HEK293 (cell line): ENCODE measurements around the gene CYP2C9.

ENCODE experiments used
- CTCF ChIA-PET: fragments of 350-600 bp; formaldehyde crosslinking; extraction: SDS; loops from one replicate; lab custom pipeline; 2021; ENCODE audit warnings: antibody characterized with exemption; lab: Yijun Ruan, JAX
- POLR2A ChIA-PET: fragments of 300-600 bp; formaldehyde crosslinking; extraction: SDS; loops from one replicate; lab custom pipeline; 2020; ENCODE audit warnings: antibody characterized with exemption, inconsistent platforms; lab: Yijun Ruan, JAX
- H3K27ac ChIP-seq: fragments of 200-500 bp; sonication (Bioruptor generic); 2 replicates; pipeline ENCODE4 v1.5.1; 2014; ENCODE audit warnings: low read depth, low read length, control low read depth, inconsistent platforms; ENCODE audit errors: extremely low read depth
- H3K36me3 ChIP-seq, 2 experiments: fragments of 200-500 bp in 1 of 2; sonication (Bioruptor generic) in 1 of 2; 1 replicate in 1 of 2; 2 replicates in 1 of 2; pipeline ENCODE4 v1.5.1; 2014 to 2017; ENCODE audit warnings: inconsistent platforms in 2 of 2, low read length in 2 of 2; ENCODE audit not compliant: control insufficient read depth in 2 of 2, insufficient read depth in 1 of 2
- H3K4me1 ChIP-seq: fragments of 200-500 bp; sonication (Bioruptor generic); 2 replicates; pipeline ENCODE4 v1.5.1; 2014; ENCODE audit warnings: mild to moderate bottlenecking, low read length, inconsistent platforms; ENCODE audit not compliant: control insufficient read depth, insufficient read depth
- H3K4me3 ChIP-seq: 2 replicates; pipeline ENCODE4 v1.5.1; 2011; ENCODE audit warnings: low read depth, mild to moderate bottlenecking, control low read depth, low read length, moderate library complexity
- H3K9me3 ChIP-seq: fragments of 200-500 bp; sonication (Bioruptor generic); 2 replicates; pipeline ENCODE4 v1.5.1; 2014; ENCODE audit warnings: low read depth, low read length, inconsistent platforms; ENCODE audit not compliant: control insufficient read depth, insufficient read depth
- BCL11A ChIP-seq: fragments of 450-650 bp; formaldehyde crosslinking; IDR thresholded peaks from 2 replicates; pipeline ENCODE4 v1.5.1; 2016; ENCODE audit warnings: low read depth, missing biosample characterization, missing genetic modification characterization
- GLIS2 ChIP-seq: fragments of 450-650 bp; formaldehyde crosslinking; IDR thresholded peaks from 2 replicates; pipeline ENCODE4 v1.5.1; 2016; ENCODE audit warnings: missing biosample characterization, missing genetic modification characterization
- MYNN ChIP-seq: fragments of 450-650 bp; formaldehyde crosslinking; IDR thresholded peaks from 2 replicates; pipeline ENCODE4 v1.5.1; 2016; ENCODE audit warnings: missing biosample characterization, missing genetic modification characterization, borderline replicate concordance
- MZF1 ChIP-seq: fragments of 450-650 bp; formaldehyde crosslinking; IDR thresholded peaks from 2 replicates; pipeline ENCODE4 v1.5.1; 2017; ENCODE audit warnings: missing biosample characterization, missing genetic modification characterization, borderline replicate concordance
- PRDM1 ChIP-seq: fragments of 450-650 bp; formaldehyde crosslinking; IDR thresholded peaks from 2 replicates; pipeline ENCODE4; 2016; ENCODE audit warnings: missing biosample characterization, missing genetic modification characterization
- SALL2 ChIP-seq: fragments of 450-650 bp; formaldehyde crosslinking; IDR thresholded peaks from 2 replicates; pipeline ENCODE4 v1.5.0; 2017; ENCODE audit warnings: missing biosample characterization, mild to moderate bottlenecking, missing genetic modification characterization, borderline replicate concordance
- ZBTB21 ChIP-seq: fragments of 450-650 bp; formaldehyde crosslinking; IDR thresholded peaks from 2 replicates; pipeline ENCODE4 v1.5.1; 2017; ENCODE audit warnings: missing biosample characterization, missing genetic modification characterization
- ZBTB48 ChIP-seq: fragments of 450-650 bp; formaldehyde crosslinking; IDR thresholded peaks from 2 replicates; pipeline ENCODE4 v1.5.1; 2016; ENCODE audit warnings: missing biosample characterization, missing genetic modification characterization
- ZBTB8A ChIP-seq: fragments of 450-650 bp; formaldehyde crosslinking; IDR thresholded peaks from 2 replicates; pipeline ENCODE4 v1.5.1; 2016; ENCODE audit warnings: missing biosample characterization, missing genetic modification characterization
- ZFP37 ChIP-seq: fragments of 450-650 bp; formaldehyde crosslinking; IDR thresholded peaks from 2 replicates; pipeline ENCODE4 v1.5.1; 2016; ENCODE audit warnings: missing biosample characterization, missing genetic modification characterization
- ZFP41 ChIP-seq: fragments of 450-650 bp; formaldehyde crosslinking; IDR thresholded peaks from 2 replicates; pipeline ENCODE4 v1.5.1; 2016; ENCODE audit warnings: missing biosample characterization, missing genetic modification characterization, borderline replicate concordance
- ZNF2 ChIP-seq: fragments of 450-650 bp; formaldehyde crosslinking; IDR thresholded peaks from 2 replicates; pipeline ENCODE4 v1.5.1; 2016; ENCODE audit warnings: missing biosample characterization, missing genetic modification characterization
- ZNF214 ChIP-seq: fragments of 450-650 bp; formaldehyde crosslinking; IDR thresholded peaks from 2 replicates; pipeline ENCODE4 v1.5.1; 2017; ENCODE audit warnings: missing biosample characterization, mild to moderate bottlenecking, missing genetic modification characterization, borderline replicate concordance
- ZNF433 ChIP-seq: fragments of 450-650 bp; formaldehyde crosslinking; IDR thresholded peaks from 2 replicates; pipeline ENCODE4 v1.5.1; 2016; ENCODE audit warnings: missing biosample characterization, missing genetic modification characterization, low read depth
- ZNF558 ChIP-seq: fragments of 450-650 bp; formaldehyde crosslinking; IDR thresholded peaks from 2 replicates; pipeline ENCODE4 v1.5.1; 2016; ENCODE audit warnings: missing biosample characterization, missing genetic modification characterization
- ZNF561 ChIP-seq: fragments of 450-650 bp; IDR thresholded peaks from 2 replicates; pipeline ENCODE4 v1.5.1; 2018; ENCODE audit warnings: missing biosample characterization, missing genetic modification characterization, borderline replicate concordance
- ZNF623 ChIP-seq: fragments of 450-650 bp; formaldehyde crosslinking; IDR thresholded peaks from 2 replicates; pipeline ENCODE4 v1.5.1; 2016; ENCODE audit warnings: missing biosample characterization, missing genetic modification characterization
- ZNF624 ChIP-seq: fragments of 450-650 bp; formaldehyde crosslinking; IDR thresholded peaks from 2 replicates; pipeline ENCODE4 v1.5.1; 2017; ENCODE audit warnings: missing biosample characterization, missing genetic modification characterization
- ZNF629 ChIP-seq: fragments of 450-650 bp; formaldehyde crosslinking; IDR thresholded peaks from 2 replicates; pipeline ENCODE4 v1.5.1; 2017; ENCODE audit warnings: missing biosample characterization, missing genetic modification characterization
- ZSCAN16 ChIP-seq: fragments of 450-650 bp; formaldehyde crosslinking; IDR thresholded peaks from 2 replicates; pipeline ENCODE4 v1.5.1; 2016; ENCODE audit warnings: missing biosample characterization, missing genetic modification characterization
- ZSCAN23 ChIP-seq: fragments of 450-650 bp; formaldehyde crosslinking; IDR thresholded peaks from 2 replicates; pipeline ENCODE4 v1.5.1; 2016; ENCODE audit warnings: missing biosample characterization, missing genetic modification characterization
- ZXDB ChIP-seq: fragments of 450-650 bp; formaldehyde crosslinking; IDR thresholded peaks from 2 replicates; pipeline ENCODE4 v1.5.1; 2016; ENCODE audit warnings: missing biosample characterization, missing genetic modification characterization
- TF ChIP-seq, protein P1 (sequence below): fragments of 450-650 bp; formaldehyde crosslinking; IDR thresholded peaks from 2 replicates; pipeline ENCODE4 v1.5.1; 2016; ENCODE audit warnings: missing biosample characterization, missing genetic modification characterization
- TF ChIP-seq, protein P2 (sequence below): fragments of 450-650 bp; formaldehyde crosslinking; IDR thresholded peaks from 2 replicates; pipeline ENCODE4 v1.5.1; 2016; ENCODE audit warnings: missing biosample characterization, missing genetic modification characterization, borderline replicate concordance
- TF ChIP-seq, protein P3 (sequence below): fragments of 450-650 bp; formaldehyde crosslinking; IDR thresholded peaks from 2 replicates; pipeline ENCODE4 v1.5.1; 2016; ENCODE audit warnings: missing biosample characterization, missing genetic modification characterization, low read depth
- TF ChIP-seq, protein P4 (sequence below): fragments of 450-650 bp; formaldehyde crosslinking; conservative IDR thresholded peaks from 2 replicates; pipeline ENCODE4 v1.5.1; 2016; ENCODE audit warnings: low read depth, missing biosample characterization, missing genetic modification characterization

Gene CYP2C9

DNA sequence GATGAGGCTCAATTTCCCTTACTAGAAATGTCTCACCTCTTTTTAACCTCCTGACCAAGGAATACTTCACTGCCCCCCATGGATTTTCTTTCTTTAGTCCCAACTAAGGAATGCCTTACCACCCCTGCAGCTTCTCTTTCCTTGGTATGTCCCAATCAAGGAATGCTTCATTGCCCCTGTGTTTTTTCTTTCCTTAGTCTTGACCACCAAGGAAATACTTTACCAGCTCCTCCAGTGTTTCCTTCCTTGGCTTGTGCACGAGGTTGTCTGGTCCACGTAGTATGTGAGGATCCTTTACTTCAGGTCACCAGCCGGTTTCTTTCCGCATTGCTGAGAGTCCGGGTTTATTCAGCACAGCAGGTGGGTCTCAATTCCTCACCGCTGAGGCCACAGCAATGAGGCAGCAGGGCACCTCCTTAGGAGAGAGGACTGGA lies 59.3 kb downstream of the CYP2C9 start:
- H3K27ac ChIP-seq = no peak overlapping the region
- no peak overlapping the region for H3K4me3 ChIP-seq
- POLR2A ChIA-PET = no interaction called here
- no peaks in the 10 kb centered on the region for H3K4me1 ChIP-seq
- no peaks in the 10 kb centered on the region for H3K36me3 ChIP-seq
- TF ChIP-seq MZF1 (tag by site-specific recombination) (no peak), ZNF624 (tag by site-specific recombination) (no peak), ZNF214 (tag by site-specific recombination) (no peak), ZBTB48 (tag by site-specific recombination) (no peak), ZFP37 (no peak), ZNF623 (tag by site-specific recombination) (no peak), ZSCAN23 (tag by site-specific recombination) (no peak), GLIS2 (tag by site-specific recombination) (no peak), ZXDB (tag by site-specific recombination) (no peak), ZNF433 (tag by site-specific recombination) (no peak), ZNF558 (tag by site-specific recombination) (no peak), BCL11A (tag by site-specific recombination) (no peak), ZNF561 (tag by site-specific recombination) (no peak), PRDM1 (tag by site-specific recombination) (no peak), SALL2 (no peak), ZSCAN16 (tag by site-specific recombination) (no peak)
- TF ChIP-seq, protein P1, sequence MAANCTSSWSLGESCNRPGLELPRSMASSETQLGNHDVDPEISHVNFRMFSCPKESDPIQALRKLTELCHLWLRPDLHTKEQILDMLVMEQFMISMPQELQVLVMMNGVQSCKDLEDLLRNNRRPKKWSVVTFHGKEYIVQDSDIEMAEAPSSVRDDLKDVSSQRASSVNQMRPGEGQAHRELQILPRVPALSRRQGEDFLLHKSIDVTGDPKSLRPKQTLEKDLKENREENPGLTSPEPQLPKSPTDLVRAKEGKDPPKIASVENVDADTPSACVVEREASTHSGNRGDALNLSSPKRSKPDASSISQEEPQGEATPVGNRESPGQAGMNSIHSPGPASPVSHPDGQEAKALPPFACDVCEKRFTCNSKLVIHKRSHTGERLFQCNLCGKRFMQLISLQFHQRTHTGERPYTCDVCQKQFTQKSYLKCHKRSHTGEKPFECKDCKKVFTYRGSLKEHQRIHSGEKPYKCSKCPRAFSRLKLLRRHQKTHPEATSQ = no peak
- TF ChIP-seq, all 188 proteins: peak for 0
- CTCF ChIA-PET = no interaction called here
- no peaks in the 10 kb centered on the region for H3K9me3 ChIP-seq

DNA sequence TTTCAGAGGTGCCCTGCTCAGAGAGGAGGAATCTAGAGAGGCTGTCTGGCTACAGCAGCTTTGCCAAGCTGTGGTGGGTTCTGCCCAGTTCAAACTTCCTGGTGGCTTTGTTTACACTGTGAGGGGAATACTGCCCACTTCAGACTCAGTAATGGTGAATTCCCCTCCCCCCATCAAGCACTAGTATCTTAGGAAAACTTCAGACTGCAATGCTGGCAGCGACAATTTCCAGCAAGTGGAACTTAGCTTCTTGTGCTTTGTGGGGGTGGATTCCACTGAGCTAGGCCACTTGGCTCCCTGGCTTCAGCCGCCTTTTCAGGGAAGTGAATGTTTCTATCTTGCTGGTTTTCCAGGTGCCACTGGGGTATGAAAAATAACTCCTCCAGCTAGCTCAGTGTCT lies 88.0 kb downstream of the CYP2C9 start:
- H3K4me1 ChIP-seq = no peaks in the 10 kb centered on the region
- H3K9me3 ChIP-seq = no peaks in the 10 kb centered on the region; the same call in 1 of the 2 replicates
- TF ChIP-seq ZFP37 (no peak), ZNF629 (no peak), MYNN (tag by site-specific recombination) (no peak), ZBTB8A (no peak)
- ChIA-PET CTCF (interaction anchor here (0.7 kb wide), 1 partner anchor 234 kb away, joined by 3 read pairs; no protein-coding TSS in a partner anchor), POLR2A (no interaction called here)
- no peak overlapping the region for H3K4me3 ChIP-seq
- no peaks in the 10 kb centered on the region for H3K36me3 ChIP-seq
- H3K27ac ChIP-seq = no peak overlapping the region

DNA sequence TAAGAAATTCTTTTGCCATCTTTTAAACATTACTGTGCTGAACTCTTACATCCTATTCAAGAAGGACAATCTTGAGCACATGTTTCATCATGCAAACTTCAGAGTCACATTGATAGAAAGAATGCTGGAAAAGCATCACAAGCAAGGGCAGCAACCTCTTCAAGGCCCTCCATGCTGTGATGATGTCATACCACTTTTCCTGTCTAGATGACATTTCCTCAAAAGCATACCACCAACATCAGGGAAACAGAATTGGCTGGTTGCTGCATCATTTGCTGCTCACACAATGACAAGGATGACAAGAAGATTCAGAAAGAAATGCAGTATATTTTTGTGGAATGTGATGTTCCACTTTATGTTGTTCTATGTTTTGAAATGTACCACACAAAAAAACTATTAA lies 93.2 kb downstream of the CYP2C9 start:
- ChIA-PET CTCF (no interaction called here), POLR2A (no interaction called here)
- no peaks in the 10 kb centered on the region for H3K36me3 ChIP-seq
- H3K4me1 ChIP-seq = no peaks in the 10 kb centered on the region
- H3K27ac ChIP-seq = no peak overlapping the region
- no peaks in the 10 kb centered on the region; the same call in 1 of the 2 replicates for H3K9me3 ChIP-seq
- H3K4me3 ChIP-seq = no peak overlapping the region
- TF ChIP-seq ZNF2 (tag by site-specific recombination) (no peak), ZBTB21 (peak; percentile 47; the same call in 1 of the 2 replicates), ZFP41 (tag by site-specific recombination) (no peak)
- TF ChIP-seq, protein P2, sequence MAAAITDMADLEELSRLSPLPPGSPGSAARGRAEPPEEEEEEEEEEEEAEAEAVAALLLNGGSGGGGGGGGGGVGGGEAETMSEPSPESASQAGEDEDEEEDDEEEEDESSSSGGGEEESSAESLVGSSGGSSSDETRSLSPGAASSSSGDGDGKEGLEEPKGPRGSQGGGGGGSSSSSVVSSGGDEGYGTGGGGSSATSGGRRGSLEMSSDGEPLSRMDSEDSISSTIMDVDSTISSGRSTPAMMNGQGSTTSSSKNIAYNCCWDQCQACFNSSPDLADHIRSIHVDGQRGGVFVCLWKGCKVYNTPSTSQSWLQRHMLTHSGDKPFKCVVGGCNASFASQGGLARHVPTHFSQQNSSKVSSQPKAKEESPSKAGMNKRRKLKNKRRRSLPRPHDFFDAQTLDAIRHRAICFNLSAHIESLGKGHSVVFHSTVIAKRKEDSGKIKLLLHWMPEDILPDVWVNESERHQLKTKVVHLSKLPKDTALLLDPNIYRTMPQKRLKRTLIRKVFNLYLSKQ (tag by site-specific recombination) = no peak
- TF ChIP-seq, protein P3, sequence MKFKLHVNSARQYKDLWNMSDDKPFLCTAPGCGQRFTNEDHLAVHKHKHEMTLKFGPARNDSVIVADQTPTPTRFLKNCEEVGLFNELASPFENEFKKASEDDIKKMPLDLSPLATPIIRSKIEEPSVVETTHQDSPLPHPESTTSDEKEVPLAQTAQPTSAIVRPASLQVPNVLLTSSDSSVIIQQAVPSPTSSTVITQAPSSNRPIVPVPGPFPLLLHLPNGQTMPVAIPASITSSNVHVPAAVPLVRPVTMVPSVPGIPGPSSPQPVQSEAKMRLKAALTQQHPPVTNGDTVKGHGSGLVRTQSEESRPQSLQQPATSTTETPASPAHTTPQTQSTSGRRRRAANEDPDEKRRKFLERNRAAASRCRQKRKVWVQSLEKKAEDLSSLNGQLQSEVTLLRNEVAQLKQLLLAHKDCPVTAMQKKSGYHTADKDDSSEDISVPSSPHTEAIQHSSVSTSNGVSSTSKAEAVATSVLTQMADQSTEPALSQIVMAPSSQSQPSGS (tag by site-specific recombination) = peak; percentile 57; the same call in 1 of the 2 replicates
- TF ChIP-seq, protein P4, sequence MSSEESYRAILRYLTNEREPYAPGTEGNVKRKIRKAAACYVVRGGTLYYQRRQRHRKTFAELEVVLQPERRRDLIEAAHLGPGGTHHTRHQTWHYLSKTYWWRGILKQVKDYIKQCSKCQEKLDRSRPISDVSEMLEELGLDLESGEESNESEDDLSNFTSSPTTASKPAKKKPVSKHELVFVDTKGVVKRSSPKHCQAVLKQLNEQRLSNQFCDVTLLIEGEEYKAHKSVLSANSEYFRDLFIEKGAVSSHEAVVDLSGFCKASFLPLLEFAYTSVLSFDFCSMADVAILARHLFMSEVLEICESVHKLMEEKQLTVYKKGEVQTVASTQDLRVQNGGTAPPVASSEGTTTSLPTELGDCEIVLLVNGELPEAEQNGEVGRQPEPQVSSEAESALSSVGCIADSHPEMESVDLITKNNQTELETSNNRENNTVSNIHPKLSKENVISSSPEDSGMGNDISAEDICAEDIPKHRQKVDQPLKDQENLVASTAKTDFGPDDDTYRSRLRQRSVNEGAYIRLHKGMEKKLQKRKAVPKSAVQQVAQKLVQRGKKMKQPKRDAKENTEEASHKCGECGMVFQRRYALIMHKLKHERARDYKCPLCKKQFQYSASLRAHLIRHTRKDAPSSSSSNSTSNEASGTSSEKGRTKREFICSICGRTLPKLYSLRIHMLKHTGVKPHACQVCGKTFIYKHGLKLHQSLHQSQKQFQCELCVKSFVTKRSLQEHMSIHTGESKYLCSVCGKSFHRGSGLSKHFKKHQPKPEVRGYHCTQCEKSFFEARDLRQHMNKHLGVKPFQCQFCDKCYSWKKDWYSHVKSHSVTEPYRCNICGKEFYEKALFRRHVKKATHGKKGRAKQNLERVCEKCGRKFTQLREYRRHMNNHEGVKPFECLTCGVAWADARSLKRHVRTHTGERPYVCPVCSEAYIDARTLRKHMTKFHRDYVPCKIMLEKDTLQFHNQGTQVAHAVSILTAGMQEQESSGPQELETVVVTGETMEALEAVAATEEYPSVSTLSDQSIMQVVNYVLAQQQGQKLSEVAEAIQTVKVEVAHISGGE (tag by site-specific recombination) = no peak
